ENCODE measurements around the gene BCL2L12. TPM values are rescaled to one million over a fixed set of nuclear protein-coding genes. Genes with fewer than 3 reads are reported as not detected.

BCL2L12 gene
- total and polyA plus RNA-seq, 4 donors: 1.6 to 15.7 (median 6.8) TPM

DNA sequence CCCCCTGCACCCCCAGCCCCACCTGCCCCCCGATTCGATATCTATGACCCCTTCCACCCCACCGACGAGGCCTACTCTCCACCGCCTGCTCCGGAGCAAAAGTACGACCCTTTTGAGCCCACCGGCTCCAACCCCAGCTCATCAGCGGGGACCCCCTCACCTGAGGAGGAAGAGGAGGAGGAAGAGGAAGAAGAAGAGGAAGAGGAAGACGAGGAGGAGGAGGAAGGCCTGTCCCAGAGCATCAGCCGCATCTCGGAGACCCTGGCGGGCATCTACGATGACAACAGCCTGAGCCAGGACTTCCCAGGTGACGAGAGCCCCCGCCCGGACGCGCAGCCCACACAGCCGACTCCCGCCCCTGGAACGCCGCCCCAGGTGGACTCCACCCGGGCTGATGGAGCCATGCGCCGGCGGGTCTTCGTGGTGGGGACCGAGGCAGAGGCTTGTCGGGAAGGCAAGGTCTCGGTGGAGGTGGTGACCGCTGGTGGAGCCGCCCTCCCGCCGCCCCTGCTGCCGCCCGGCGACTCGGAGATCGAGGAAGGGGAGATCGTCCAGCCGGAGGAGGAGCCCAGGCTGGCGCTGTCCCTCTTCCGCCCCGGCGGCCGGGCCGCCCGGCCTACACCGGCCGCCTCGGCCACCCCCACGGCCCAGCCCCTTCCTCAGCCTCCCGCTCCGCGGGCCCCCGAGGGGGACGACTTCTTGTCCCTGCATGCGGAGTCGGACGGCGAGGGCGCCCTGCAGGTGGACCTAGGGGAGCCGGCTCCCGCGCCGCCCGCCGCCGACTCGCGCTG lies 14.5 kb upstream of the BCL2L12 start:
- Histone ChIP-seq H3K4me1 (ENCODE audit: control insufficient read depth in 4 of 4, insufficient read depth in 4 of 4, low read length in 3 of 4) (peaks cover 0 to 2% (median 0%) of the 10 kb centered on the region in 4 donors), H3K9me3 (ENCODE audit: control insufficient read depth in 4 of 4, low read length in 3 of 4) (no peaks in the 10 kb centered on the region), H3K9ac (ENCODE audit: low read depth in 1 of 2, low read length in 2 of 2) (no peak overlapping the region), H3K27me3 (ENCODE audit: control insufficient read depth in 4 of 4, insufficient read depth in 4 of 4, low read length in 3 of 4) (no peaks in the 10 kb centered on the region), H3K4me3 (ENCODE audit: low read depth in 1 of 3, low read length in 3 of 3) (no peak overlapping the region), H3K36me3 (ENCODE audit: control insufficient read depth in 4 of 4, insufficient read depth in 3 of 4, low read depth in 1 of 4, low read length in 3 of 4) (peaks cover 21 to 65% (median 46%) of the 10 kb centered on the region in 4 donors), H3K27ac (ENCODE audit: low read depth in 1 of 2, low read length in 2 of 2) (no peak overlapping the region)
- TF ChIP-seq YY1 (IDR thresholded peaks at IDR 0.05) (no peak), SP1 (IDR thresholded peaks at IDR 0.05) (no peak), ATF3 (IDR thresholded peaks at IDR 0.05) (no peak)
- no peak for DNase-seq (ENCODE audit: low spot score)
- WGBS: 98% methylated on average over 72 of the region's 72 CpGs

DNA sequence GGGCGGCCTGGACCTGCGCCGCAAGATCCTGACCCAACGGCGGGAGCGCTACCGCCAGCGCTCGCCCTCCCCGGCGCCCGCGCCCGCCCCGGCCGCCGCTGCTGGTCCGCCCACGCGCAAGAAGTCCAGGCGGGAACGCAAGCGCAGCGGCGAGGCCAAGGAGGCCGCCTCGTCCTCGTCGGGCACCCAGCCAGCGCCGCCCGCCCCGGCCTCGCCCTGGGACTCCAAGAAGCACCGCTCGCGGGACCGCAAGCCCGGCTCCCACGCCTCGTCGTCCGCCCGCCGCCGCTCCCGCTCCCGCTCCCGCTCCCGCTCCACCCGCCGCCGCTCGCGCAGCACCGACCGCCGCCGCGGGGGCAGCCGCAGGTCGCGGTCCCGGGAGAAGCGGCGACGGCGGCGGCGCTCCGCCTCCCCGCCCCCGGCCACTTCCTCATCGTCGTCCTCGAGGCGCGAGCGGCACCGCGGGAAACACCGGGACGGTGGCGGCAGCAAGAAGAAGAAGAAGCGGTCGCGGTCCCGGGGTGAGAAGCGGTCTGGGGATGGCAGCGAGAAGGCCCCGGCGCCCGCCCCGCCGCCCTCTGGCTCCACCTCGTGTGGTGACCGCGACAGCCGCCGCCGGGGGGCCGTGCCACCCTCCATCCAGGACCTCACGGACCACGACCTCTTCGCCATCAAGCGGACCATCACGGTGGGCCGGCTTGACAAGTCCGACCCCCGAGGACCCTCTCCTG lies 13.7 kb upstream of the BCL2L12 start:
- peaks cover 0 to 2% (median 0%) of the 10 kb centered on the region in 4 donors for H3K4me1 ChIP-seq (ENCODE audit: control insufficient read depth in 4 of 4, insufficient read depth in 4 of 4, low read length in 3 of 4)
- H3K4me3 ChIP-seq (ENCODE audit: low read depth in 1 of 3, low read length in 3 of 3): no peak overlapping the region
- H3K9me3 ChIP-seq (ENCODE audit: control insufficient read depth in 4 of 4, low read length in 3 of 4): no peaks in the 10 kb centered on the region
- no peaks in the 10 kb centered on the region for H3K27me3 ChIP-seq (ENCODE audit: control insufficient read depth in 4 of 4, insufficient read depth in 4 of 4, low read length in 3 of 4)
- H3K9ac ChIP-seq (ENCODE audit: low read depth in 1 of 2, low read length in 2 of 2): no peak overlapping the region
- DNase-seq (ENCODE audit: low spot score): no peak
- peaks cover 24 to 66% (median 42%) of the 10 kb centered on the region in 4 donors for H3K36me3 ChIP-seq (ENCODE audit: control insufficient read depth in 4 of 4, insufficient read depth in 3 of 4, low read depth in 1 of 4, low read length in 3 of 4)
- WGBS: 97% methylated on average over 110 of the region's 110 CpGs
- TF ChIP-seq ATF3 (IDR thresholded peaks at IDR 0.05) (no peak), TAF1 (conservative IDR thresholded peaks at IDR 0.05) (no peak), RAD21 (IDR thresholded peaks at IDR 0.05) (no peak), EGR1 (IDR thresholded peaks at IDR 0.05; ENCODE audit: low read depth in 2 of 2) (no peak), NR2F2 (IDR thresholded peaks at IDR 0.05) (no peak), JUND (IDR thresholded peaks at IDR 0.05) (no peak), FOXA1 (IDR thresholded peaks at IDR 0.05) (no peak), HNF4A (conservative IDR thresholded peaks at IDR 0.05) (no peak), YY1 (IDR thresholded peaks at IDR 0.05) (no peak), HNF4G (IDR thresholded peaks at IDR 0.05) (no peak), SP1 (IDR thresholded peaks at IDR 0.05) (no peak), FOXA2 (IDR thresholded peaks at IDR 0.05) (no peak), REST (IDR thresholded peaks at IDR 0.05) (no peak), GABPA (IDR thresholded peaks at IDR 0.05 in 1 of 2, conservative IDR thresholded peaks at IDR 0.05 in 1 of 2) (no peak), CTCF (IDR thresholded peaks at IDR 0.05; ENCODE audit: low read depth, low read length, missing input control) (no peak), RXRA (IDR thresholded peaks at IDR 0.05) (no peak)
- TF ChIP-seq, protein P1, sequence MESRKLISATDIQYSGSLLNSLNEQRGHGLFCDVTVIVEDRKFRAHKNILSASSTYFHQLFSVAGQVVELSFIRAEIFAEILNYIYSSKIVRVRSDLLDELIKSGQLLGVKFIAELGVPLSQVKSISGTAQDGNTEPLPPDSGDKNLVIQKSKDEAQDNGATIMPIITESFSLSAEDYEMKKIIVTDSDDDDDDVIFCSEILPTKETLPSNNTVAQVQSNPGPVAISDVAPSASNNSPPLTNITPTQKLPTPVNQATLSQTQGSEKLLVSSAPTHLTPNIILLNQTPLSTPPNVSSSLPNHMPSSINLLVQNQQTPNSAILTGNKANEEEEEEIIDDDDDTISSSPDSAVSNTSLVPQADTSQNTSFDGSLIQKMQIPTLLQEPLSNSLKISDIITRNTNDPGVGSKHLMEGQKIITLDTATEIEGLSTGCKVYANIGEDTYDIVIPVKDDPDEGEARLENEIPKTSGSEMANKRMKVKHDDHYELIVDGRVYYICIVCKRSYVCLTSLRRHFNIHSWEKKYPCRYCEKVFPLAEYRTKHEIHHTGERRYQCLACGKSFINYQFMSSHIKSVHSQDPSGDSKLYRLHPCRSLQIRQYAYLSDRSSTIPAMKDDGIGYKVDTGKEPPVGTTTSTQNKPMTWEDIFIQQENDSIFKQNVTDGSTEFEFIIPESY (IDR thresholded peaks at IDR 0.05): no peak
- H3K27ac ChIP-seq (ENCODE audit: low read depth in 1 of 2, low read length in 2 of 2): no peak overlapping the region
